ENCODE measurements around the gene ATP1A3. TPM values are rescaled to one million over a fixed set of nuclear protein-coding genes. Genes with fewer than 3 reads are reported as not detected.

Gene ATP1A3
- total and polyA plus RNA-seq, 3 experiments from 2014 or later = 1.9 to 8.2 (median 4.1) TPM

GRCh38 chr19:41957838-41958366, 36.1 kb downstream of the ATP1A3 start:
- Histone ChIP-seq H3K27me3 (ENCODE audit: insufficient read depth, low read length, poor library complexity, severe bottlenecking) (no peaks in the 10 kb centered on the region), H3K27ac (ENCODE audit: low read depth, low read length) (peak overlapping the region; percentile 86), H3K4me3 (ENCODE audit: low read length) (peak overlapping the region; percentile 92), H3K36me3 (ENCODE audit: insufficient read depth, low read length) (no peaks in the 10 kb centered on the region), H3K9me3 (ENCODE audit: low read length) (no peaks in the 10 kb centered on the region), H3K4me1 (ENCODE audit: insufficient read depth, low read length) (peaks cover 16% of the 10 kb centered on the region)
- peak in 2 of 5 donors; percentile 19 to 63 for DNase-seq
- CTCF ChIA-PET = interaction anchor here (1.0 to 5.0 kb wide), 5 partner anchors 13 to 98 kb away, joined by 3 to 32 read pairs (median 10); partner anchors contain the start of gene RPS19
- Mint-ChIP-seq H3K4me3 (peak overlapping the region; percentile 92 to 96 (median 94)), H3K27ac (peak overlapping the region; percentile 77 to 98 (median 90)), H3K9me3 (peaks cover 0 to 2% (median 0%) of the 10 kb centered on the region in 5 donors), H3K36me3 (peaks cover 0 to 35% (median 2%) of the 10 kb centered on the region in 3 donors), H3K27me3 (no peaks in the 10 kb centered on the region), H3K4me1 (peaks cover 17 to 22% (median 21%) of the 10 kb centered on the region in 3 donors)
- POLR2A ChIA-PET = interaction anchor here (0.6 to 3.6 kb wide), 3 partner anchors 12 to 98 kb away, joined by 4 to 20 read pairs (median 14); partner anchors contain the start of gene RPS19

- Mint-ChIP-seq H3K4me1 (peaks cover 17 to 22% (median 21%) of the 10 kb centered on the region in 3 donors), H3K9me3 (peaks cover 0 to 2% (median 0%) of the 10 kb centered on the region in 5 donors), H3K27me3 (no peaks in the 10 kb centered on the region), H3K4me3 (peak overlapping the region; percentile 12 to 96 (median 94)), H3K27ac (peak overlapping the region; percentile 19 to 98 (median 86)), H3K36me3 (peaks cover 0 to 35% (median 2%) of the 10 kb centered on the region in 3 donors)
- no peak for DNase-seq
- H3K4me1 ChIP-seq (ENCODE audit: insufficient read depth, low read length) = peaks cover 16% of the 10 kb centered on the region
- ChIA-PET CTCF (interaction anchor here (1.0 to 5.0 kb wide), 4 partner anchors 77 to 98 kb away, joined by 3 to 32 read pairs (median 14); partner anchors contain the start of gene RPS19), POLR2A (interaction anchor here (2.8 to 3.6 kb wide), 2 partner anchors 11 to 97 kb away, joined by 14 to 20 read pairs; partner anchors contain the start of gene RPS19)
- no peak overlapping the region for H3K4me3 ChIP-seq (ENCODE audit: low read length)
- H3K36me3 ChIP-seq (ENCODE audit: insufficient read depth, low read length) = no peaks in the 10 kb centered on the region
- no peaks in the 10 kb centered on the region for H3K27me3 ChIP-seq (ENCODE audit: insufficient read depth, low read length, poor library complexity, severe bottlenecking)
- H3K27ac ChIP-seq (ENCODE audit: low read depth, low read length) = no peak overlapping the region
- no peaks in the 10 kb centered on the region for H3K9me3 ChIP-seq (ENCODE audit: low read length)
Measured at GRCh38 chr19:41957161-41957837, 36.7 kb downstream of the ATP1A3 start.

- peaks cover 0 to 2% of the 10 kb centered on the region in 2 donors for H3K27me3 Mint-ChIP-seq
- peaks cover 18% of the 10 kb centered on the region for H3K4me1 ChIP-seq (ENCODE audit: insufficient read depth, low read length)
- peaks cover 0 to under 1% (median 0%) of the 10 kb centered on the region in 5 donors for H3K9me3 Mint-ChIP-seq
- ChIA-PET POLR2A (interaction anchor here (3.6 kb wide), 1 partner anchor 96 kb away, joined by 20 read pairs; the partner anchor contains the start of gene RPS19), CTCF (interaction anchor here (3.2 to 5.0 kb wide), 3 partner anchors 78 to 97 kb away, joined by 10 to 32 read pairs (median 19); partner anchors contain the start of gene RPS19)
- peaks cover 19 to 25% (median 24%) of the 10 kb centered on the region in 3 donors for H3K4me1 Mint-ChIP-seq
- H3K27me3 ChIP-seq (ENCODE audit: insufficient read depth, low read length, poor library complexity, severe bottlenecking) = no peaks in the 10 kb centered on the region
- peak in 1 of 5 donors; percentile 46 for DNase-seq
- H3K36me3 ChIP-seq (ENCODE audit: insufficient read depth, low read length) = no peaks in the 10 kb centered on the region
- no peaks in the 10 kb centered on the region for H3K9me3 ChIP-seq (ENCODE audit: low read length)
- peak overlapping the region in 1 of 7 donors; percentile 78 for H3K4me3 Mint-ChIP-seq
- H3K4me3 ChIP-seq (ENCODE audit: low read length) = no peak overlapping the region
- H3K27ac ChIP-seq (ENCODE audit: low read depth, low read length) = no peak overlapping the region
- H3K27ac Mint-ChIP-seq = peak overlapping the region in 4 of 8 donors; percentile 40 to 70 (median 60)
- peaks cover 0 to 35% (median 2%) of the 10 kb centered on the region in 3 donors for H3K36me3 Mint-ChIP-seq
Measured at GRCh38 chr19:41956621-41957020, 37.4 kb downstream of the ATP1A3 start.

- no peaks in the 10 kb centered on the region for H3K9me3 ChIP-seq (ENCODE audit: low read length)
- no peak for DNase-seq
- H3K27me3 ChIP-seq (ENCODE audit: insufficient read depth, low read length, poor library complexity, severe bottlenecking) = no peaks in the 10 kb centered on the region
- peaks cover 25 to 32% (median 28%) of the 10 kb centered on the region in 3 donors for H3K4me1 Mint-ChIP-seq
- H3K4me3 Mint-ChIP-seq = peak overlapping the region in 1 of 7 donors; percentile 65
- H3K9me3 Mint-ChIP-seq = no peaks in the 10 kb centered on the region
- peak overlapping the region in 2 of 8 donors; percentile 54 to 58 for H3K27ac Mint-ChIP-seq
- CTCF ChIA-PET = no interaction called here
- no peak overlapping the region for H3K27ac ChIP-seq (ENCODE audit: low read depth, low read length)
- H3K36me3 ChIP-seq (ENCODE audit: insufficient read depth, low read length) = no peaks in the 10 kb centered on the region
- H3K27me3 Mint-ChIP-seq = peaks cover 0 to 4% of the 10 kb centered on the region in 2 donors
- POLR2A ChIA-PET = no interaction called here
- H3K4me3 ChIP-seq (ENCODE audit: low read length) = no peak overlapping the region
- H3K4me1 ChIP-seq (ENCODE audit: insufficient read depth, low read length) = peaks cover 24% of the 10 kb centered on the region
- peaks cover 0 to 35% (median 2%) of the 10 kb centered on the region in 3 donors for H3K36me3 Mint-ChIP-seq
Measured at GRCh38 chr19:41955521-41955920, 38.5 kb downstream of the ATP1A3 start.

- Histone ChIP-seq H3K36me3 (ENCODE audit: insufficient read depth, low read length) (no peaks in the 10 kb centered on the region), H3K4me3 (ENCODE audit: low read length) (no peak overlapping the region), H3K4me1 (ENCODE audit: insufficient read depth, low read length) (peaks cover 16% of the 10 kb centered on the region), H3K27me3 (ENCODE audit: insufficient read depth, low read length, poor library complexity, severe bottlenecking) (no peaks in the 10 kb centered on the region), H3K27ac (ENCODE audit: low read depth, low read length) (no peak overlapping the region), H3K9me3 (ENCODE audit: low read length) (no peaks in the 10 kb centered on the region)
- Mint-ChIP-seq H3K36me3 (peaks cover 0 to 15% (median 0%) of the 10 kb centered on the region in 3 donors), H3K27ac (peak overlapping the region in 7 of 8 donors; percentile 43 to 93 (median 84)), H3K4me1 (peaks cover 21 to 39% (median 29%) of the 10 kb centered on the region in 3 donors), H3K9me3 (no peaks in the 10 kb centered on the region), H3K27me3 (peaks cover 0 to 4% of the 10 kb centered on the region in 2 donors), H3K4me3 (peak overlapping the region in 3 of 7 donors; percentile 23 to 48 (median 37))
- DNase-seq = peak; percentile 72 to 90 (median 84)
- ChIA-PET POLR2A (interaction anchor here (1.2 kb wide), 1 partner anchor 22 kb away, joined by 8 read pairs; no protein-coding TSS in a partner anchor), CTCF (interaction anchor here (0.9 to 6.2 kb wide), 11 partner anchors 11 to 126 kb away, joined by 3 to 53 read pairs (median 4); partner anchors contain the start of gene RPS19)
Measured at GRCh38 chr19:41951686-41952172, 42.3 kb downstream of the ATP1A3 start.

- no peak overlapping the region for H3K4me3 ChIP-seq (ENCODE audit: low read length)
- H3K27ac ChIP-seq (ENCODE audit: low read depth, low read length) = no peak overlapping the region
- peak overlapping the region; percentile 91 to 100 (median 98) for H3K27ac Mint-ChIP-seq
- H3K4me3 Mint-ChIP-seq = peak overlapping the region in 6 of 7 donors; percentile 57 to 77 (median 66)
- no peaks in the 10 kb centered on the region for H3K36me3 Mint-ChIP-seq
- peaks cover 42% of the 10 kb centered on the region for H3K4me1 ChIP-seq (ENCODE audit: insufficient read depth, low read length)
- POLR2A ChIA-PET = interaction anchor here (1.0 to 3.5 kb wide), 5 partner anchors 11 to 154 kb away, joined by 3 to 19 read pairs (median 3); partner anchors contain the start of gene RABAC1
- CTCF ChIA-PET = interaction anchor here (0.8 to 5.4 kb wide), 5 partner anchors 10 to 87 kb away, joined by 3 to 57 read pairs (median 12); partner anchors contain the start of gene RPS19
- H3K27me3 Mint-ChIP-seq = peaks cover 4% of the 10 kb centered on the region in 2 donors
- no peaks in the 10 kb centered on the region for H3K36me3 ChIP-seq (ENCODE audit: insufficient read depth, low read length)
- no peaks in the 10 kb centered on the region for H3K27me3 ChIP-seq (ENCODE audit: insufficient read depth, low read length, poor library complexity, severe bottlenecking)
- H3K4me1 Mint-ChIP-seq = peaks cover 45 to 75% (median 55%) of the 10 kb centered on the region in 3 donors
- no peak for DNase-seq
- no peaks in the 10 kb centered on the region for H3K9me3 ChIP-seq (ENCODE audit: low read length)
- no peaks in the 10 kb centered on the region for H3K9me3 Mint-ChIP-seq
Measured at GRCh38 chr19:41947091-41947490, 46.9 kb downstream of the ATP1A3 start.

GRCh38 chr19:41945135-41945766, 48.8 kb downstream of the ATP1A3 start:
- Mint-ChIP-seq H3K9me3 (peaks cover 0 to 2% (median 0%) of the 10 kb centered on the region in 5 donors), H3K27ac (peak overlapping the region; percentile 95 to 100 (median 99)), H3K4me1 (peaks cover 45 to 77% (median 55%) of the 10 kb centered on the region in 3 donors), H3K27me3 (peaks cover 7 to 9% of the 10 kb centered on the region in 2 donors), H3K4me3 (peak overlapping the region; percentile 53 to 91 (median 74)), H3K36me3 (no peaks in the 10 kb centered on the region)
- Histone ChIP-seq H3K4me3 (ENCODE audit: low read length) (no peak overlapping the region), H3K9me3 (ENCODE audit: low read length) (no peaks in the 10 kb centered on the region), H3K36me3 (ENCODE audit: insufficient read depth, low read length) (no peaks in the 10 kb centered on the region), H3K27me3 (ENCODE audit: insufficient read depth, low read length, poor library complexity, severe bottlenecking) (no peaks in the 10 kb centered on the region), H3K4me1 (ENCODE audit: insufficient read depth, low read length) (peaks cover 39% of the 10 kb centered on the region), H3K27ac (ENCODE audit: low read depth, low read length) (peak overlapping the region; percentile 28)
- ChIA-PET CTCF (interaction anchor here (0.7 to 5.4 kb wide), 19 partner anchors 8 to 127 kb away, joined by 3 to 57 read pairs (median 5); partner anchors contain the start of genes CD79A, ERFL and RPS19), POLR2A (interaction anchor here (0.6 to 3.5 kb wide), 15 partner anchors 8 to 85 kb away, joined by 3 to 24 read pairs (median 8); partner anchors contain the start of genes ARHGEF1, RABAC1 and RPS19)
- peak; percentile 84 to 97 (median 95) for DNase-seq

Measured in CD8-positive, alpha-beta memory T cell (primary cell).